HL-60/S4 treated with phorbol 12-myristate 13-acetate at 8.2 ng/mL for 4 days and 3 days (cell line): ENCODE measurements around the gene INTS3.
"Not testable (repeated sequence)": the region's sequence is repeated elsewhere in the genome, so short reads cannot be mapped to it uniquely, and the experiment has no call there.

Experiments used
- in situ Hi-C: fragments of 300-500 bp; cut with MboI; formaldehyde crosslinking; loops from 2 replicates; pipeline ENCODE4 v1.15.0; 2022; ENCODE audit warnings: low sequenced_read_pairs

The INTS3 gene

GRCh38 chr1:153752571-153753195 is 24.8 kb downstream of the INTS3 start:
- in situ Hi-C loops = no loop called here

GRCh38 chr1:153754266-153754665 is 26.4 kb downstream of the INTS3 start:
- in situ Hi-C loops = no loop called here

- in situ Hi-C loops = no loop called here
Measured at GRCh38 chr1:153760440-153760839, 32.6 kb downstream of the INTS3 start.

- in situ Hi-C loops = no loop called here
Measured at GRCh38 chr1:153763365-153764225, 35.7 kb downstream of the INTS3 start.

- in situ Hi-C loops = no loop called here
Measured at GRCh38 chr1:153764310-153764709, 36.5 kb downstream of the INTS3 start.

- in situ Hi-C loops = not testable (repeated sequence)
Measured at GRCh38 chr1:153766663-153767062, 38.8 kb downstream of the INTS3 start.

GRCh38 chr1:153767519-153767918 is 39.7 kb downstream of the INTS3 start:
- in situ Hi-C loops = no loop called here

- in situ Hi-C loops = no loop called here
Measured at GRCh38 chr1:153768316-153769181, 40.7 kb downstream of the INTS3 start.

- in situ Hi-C loops = no loop called here
Measured at GRCh38 chr1:153769221-153769620, 41.4 kb downstream of the INTS3 start.

GRCh38 chr1:153770797-153771196 is 42.9 kb downstream of the INTS3 start:
- in situ Hi-C loops = no loop called here

GRCh38 chr1:153771261-153771660 is 43.4 kb downstream of the INTS3 start:
- in situ Hi-C loops = no loop called here

GRCh38 chr1:153771841-153772593 is 44.2 kb downstream of the INTS3 start:
- in situ Hi-C loops = no loop called here

GRCh38 chr1:153773096-153773921 is 45.5 kb downstream of the INTS3 start:
- in situ Hi-C loops = no loop called here

GRCh38 chr1:153774026-153774595 is 46.3 kb downstream of the INTS3 start:
- in situ Hi-C loops = no loop called here

GRCh38 chr1:153774780-153775457 is 47.1 kb downstream of the INTS3 start, which contains the start of gene SLC27A3:
Gene SLC27A3 (plus strand): TSS chr1:153775407. CDS start chr1:153775498, 91 bp downstream.
- in situ Hi-C loops = no loop called here

- in situ Hi-C loops = no loop called here
Measured at GRCh38 chr1:153775458-153776327, 47.8 kb downstream of the INTS3 start.

- in situ Hi-C loops = no loop called here
Measured at GRCh38 chr1:153776352-153776751, 48.5 kb downstream of the INTS3 start.

- in situ Hi-C loops = no loop called here
Measured at GRCh38 chr1:153776845-153777370, 49.1 kb downstream of the INTS3 start.
